ENCODE measurements around the gene OR4D2.

The OR4D2 gene

DNA sequence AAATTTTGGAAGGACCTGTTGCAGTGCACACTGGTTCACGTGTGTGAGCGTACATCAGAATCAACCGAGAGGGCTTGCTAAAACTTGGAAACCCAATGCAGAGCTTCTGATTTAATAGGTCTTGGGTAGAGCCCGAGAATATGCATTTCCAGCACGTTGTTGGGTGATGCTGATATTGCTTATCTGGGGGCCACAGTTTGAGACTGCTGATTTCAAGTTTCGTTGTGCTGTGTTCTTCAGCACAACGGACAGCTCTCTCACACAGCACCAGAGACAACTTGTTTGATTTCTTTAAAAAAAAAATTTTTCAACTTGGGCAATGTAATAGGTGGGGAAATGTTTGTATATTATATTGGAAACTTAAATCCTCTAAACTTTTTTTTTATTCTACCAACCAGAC, 9.4 kb downstream of the OR4D2 start:
- no peak for DNase-seq

DNA sequence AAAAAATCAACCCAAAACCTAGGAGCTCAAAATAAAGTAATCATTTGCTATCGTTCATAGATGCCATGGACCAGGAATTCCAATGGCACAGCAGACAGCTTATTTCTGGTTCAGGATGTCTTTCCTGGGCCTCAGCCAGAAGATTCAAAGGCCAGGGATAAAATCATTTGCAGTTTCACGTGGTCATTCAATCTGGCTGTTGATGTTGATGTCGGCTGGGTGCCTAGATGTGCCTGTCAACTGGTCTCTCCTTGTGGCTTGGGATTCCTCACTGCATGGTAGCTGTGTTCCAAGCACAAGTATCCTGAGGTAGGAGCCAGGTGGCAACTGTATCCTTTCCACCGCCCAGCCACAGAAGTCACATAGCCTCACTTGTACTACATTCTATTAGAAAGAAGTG, 15.0 kb downstream of the OR4D2 start:
- DNase-seq = no peak

DNA sequence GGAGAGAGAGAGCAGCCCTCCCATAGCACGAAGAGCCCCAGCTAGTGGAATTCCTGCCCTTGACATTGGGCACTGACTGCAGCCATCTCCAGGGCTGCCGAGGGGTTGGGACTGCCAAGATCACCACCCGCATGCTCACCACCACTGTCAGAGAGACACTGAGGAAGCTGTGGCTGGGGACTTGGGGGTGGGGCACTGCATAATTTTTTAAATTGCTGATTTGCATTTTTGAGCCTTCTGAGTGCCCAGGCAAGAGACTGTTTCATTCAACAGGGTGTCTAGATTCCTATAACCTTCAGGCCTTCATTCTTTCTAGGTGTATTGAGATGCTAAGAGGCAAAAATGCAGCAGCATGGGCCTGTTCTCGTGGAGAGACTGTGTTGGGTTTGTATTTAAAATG, 16.7 kb downstream of the OR4D2 start:
- DNase-seq = no peak

DNA sequence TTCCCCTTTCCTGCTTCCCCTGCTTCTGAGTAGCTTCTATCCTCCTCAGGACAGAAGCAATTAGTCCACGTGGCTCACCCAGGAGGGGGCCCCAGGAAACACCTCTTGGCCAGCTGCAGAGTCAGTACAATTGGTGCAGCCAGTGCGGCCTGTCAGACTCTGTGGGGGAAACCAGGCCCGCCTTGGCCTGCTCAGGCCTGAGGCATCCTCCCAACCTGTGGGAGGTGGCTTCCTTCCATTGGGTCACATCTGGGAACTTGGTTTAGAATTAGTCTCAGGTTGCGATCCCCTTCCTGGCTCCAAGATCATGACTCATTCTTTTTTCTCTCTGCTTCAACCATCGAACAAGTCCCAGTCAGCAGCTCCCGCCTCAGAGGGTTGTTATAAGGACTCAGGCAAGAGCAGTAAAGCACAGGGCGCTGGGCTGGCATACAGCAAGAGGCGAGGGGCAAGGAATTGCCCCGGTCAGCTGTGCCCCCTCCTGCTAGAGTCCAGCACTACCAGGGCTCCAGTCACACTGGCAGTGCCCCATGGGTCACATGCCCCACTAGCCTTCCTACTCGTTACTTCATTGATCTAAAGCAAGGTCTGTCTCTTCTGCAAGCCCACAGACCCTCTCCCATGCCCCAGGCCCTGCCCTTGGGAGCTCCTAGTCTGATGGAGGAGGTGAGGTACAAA, 17.7 kb downstream of the OR4D2 start:
- no peak for DNase-seq

- no peak for DNase-seq
Observed at GRCh38 chr17:58184986-58185761, 18.4 kb downstream of the OR4D2 start.

- DNase-seq = no peak
Observed at GRCh38 chr17:58186591-58186990, 19.8 kb downstream of the OR4D2 start.

- DNase-seq = no peak
Observed at GRCh38 chr17:58187063-58187462, 20.3 kb downstream of the OR4D2 start.

GRCh38 chr17:58187675-58188074, 20.9 kb downstream of the OR4D2 start:
- DNase-seq = no peak

- DNase-seq = no peak
Observed at GRCh38 chr17:58189436-58190146, 22.8 kb downstream of the OR4D2 start.

- no peak for DNase-seq
Observed at GRCh38 chr17:58191241-58191896, 24.6 kb downstream of the OR4D2 start.

GRCh38 chr17:58192612-58193011, 25.8 kb downstream of the OR4D2 start, which contains the start of gene EPX:
TSS of gene EPX (plus strand) at chr17:58192726. CDS start at chr17:58192847, 121 bp downstream.
- DNase-seq = no peak

GRCh38 chr17:58193641-58194255, 27.0 kb downstream of the OR4D2 start:
- no peak for DNase-seq

DNA sequence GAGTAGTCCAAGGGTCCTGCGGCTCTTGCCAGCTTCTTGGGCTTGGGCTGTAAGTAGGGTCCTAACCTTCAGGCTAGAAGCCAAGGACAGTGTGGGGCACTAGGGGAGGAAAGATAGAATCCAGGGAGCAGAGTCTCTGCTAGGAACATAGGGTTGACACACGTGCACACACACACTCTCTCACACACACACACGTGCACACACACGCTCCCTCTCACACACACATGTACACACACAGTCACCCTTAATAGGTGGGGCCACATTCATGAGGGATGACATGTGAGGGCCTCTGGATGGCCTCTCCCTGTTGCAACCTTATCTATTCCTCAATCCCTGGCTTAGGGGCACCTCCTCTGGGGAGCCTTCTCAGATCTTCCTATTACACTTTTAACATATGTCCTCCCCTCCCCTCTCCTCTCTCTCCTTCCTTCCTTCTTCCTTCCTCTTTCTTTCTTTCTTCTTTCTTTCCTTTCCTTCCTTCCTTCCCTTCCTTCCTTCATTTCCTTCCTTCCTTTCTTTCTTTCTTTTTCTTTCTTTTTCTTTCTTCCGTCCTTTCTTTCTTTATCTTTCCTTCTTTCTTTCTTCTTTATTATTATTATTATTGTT, 28.8 kb downstream of the OR4D2 start:
- no peak for DNase-seq

DNA sequence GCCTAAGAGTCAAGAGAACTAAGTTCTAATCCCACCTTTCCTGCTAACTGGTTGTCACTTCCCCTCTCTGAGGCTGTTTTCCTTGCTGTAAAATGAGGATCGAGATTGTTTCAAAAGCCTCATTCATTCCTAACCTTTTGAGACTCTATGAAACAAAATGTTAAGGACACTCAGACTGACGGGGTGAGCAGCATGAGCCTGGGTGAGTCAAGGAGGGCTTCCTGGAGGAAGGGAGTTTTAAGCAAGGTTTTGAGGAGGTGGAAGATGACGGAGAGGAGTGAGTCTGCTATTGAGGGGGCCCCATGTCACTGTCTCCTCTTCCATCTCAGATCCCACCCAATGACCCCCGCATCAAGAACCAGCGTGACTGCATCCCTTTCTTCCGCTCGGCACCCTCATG, 29.8 kb downstream of the OR4D2 start:
- no peak for DNase-seq

GRCh38 chr17:58200024-58200633, 33.3 kb downstream of the OR4D2 start:
- peak; percentile 17 to 33 (median 22) for DNase-seq

- no peak for DNase-seq
Observed at GRCh38 chr17:58202859-58203258, 36.1 kb downstream of the OR4D2 start.

DNA sequence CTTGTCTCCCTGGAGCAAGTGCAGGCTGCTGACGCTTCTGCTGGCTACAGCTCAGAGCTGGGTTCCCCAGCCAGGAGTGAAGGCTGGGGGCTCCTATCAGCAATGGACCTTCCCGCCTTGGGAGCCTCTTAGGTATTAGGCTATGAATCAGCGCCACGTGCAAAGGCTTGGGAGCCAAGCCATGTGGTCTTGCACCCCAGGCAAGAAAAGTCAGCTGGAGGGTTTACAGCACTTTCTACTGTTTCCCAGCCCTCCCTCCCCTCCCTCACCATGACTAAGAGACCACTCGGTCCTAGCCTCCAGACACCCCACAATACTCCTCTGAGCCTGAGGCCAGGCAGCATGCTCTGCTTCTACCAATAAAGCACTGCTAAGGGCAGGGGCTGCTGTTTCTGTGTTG, 38.0 kb downstream of the OR4D2 start:
- DNase-seq = no peak

- no peak for DNase-seq
Observed at GRCh38 chr17:58205936-58206335, 39.2 kb downstream of the OR4D2 start.

DNA sequence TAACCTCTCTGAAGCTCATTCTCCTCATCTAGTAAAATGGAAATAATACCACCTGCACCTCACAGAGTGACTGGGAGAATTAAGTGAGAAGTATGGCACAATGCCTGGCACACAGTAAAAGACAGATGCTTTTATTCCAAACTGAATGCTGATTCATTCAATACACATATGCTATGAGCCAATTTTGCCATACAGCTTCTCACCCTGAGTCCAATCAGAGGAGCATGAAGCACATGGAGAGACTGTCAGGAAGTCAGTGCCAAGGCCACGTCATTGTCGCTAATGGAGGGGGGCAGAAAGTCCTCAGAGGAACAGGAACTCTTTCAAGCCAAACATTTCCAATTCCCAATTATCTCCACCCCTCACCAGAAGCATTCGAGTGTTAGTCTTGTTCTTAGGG, 40.7 kb downstream of the OR4D2 start:
- DNase-seq = no peak

DNA sequence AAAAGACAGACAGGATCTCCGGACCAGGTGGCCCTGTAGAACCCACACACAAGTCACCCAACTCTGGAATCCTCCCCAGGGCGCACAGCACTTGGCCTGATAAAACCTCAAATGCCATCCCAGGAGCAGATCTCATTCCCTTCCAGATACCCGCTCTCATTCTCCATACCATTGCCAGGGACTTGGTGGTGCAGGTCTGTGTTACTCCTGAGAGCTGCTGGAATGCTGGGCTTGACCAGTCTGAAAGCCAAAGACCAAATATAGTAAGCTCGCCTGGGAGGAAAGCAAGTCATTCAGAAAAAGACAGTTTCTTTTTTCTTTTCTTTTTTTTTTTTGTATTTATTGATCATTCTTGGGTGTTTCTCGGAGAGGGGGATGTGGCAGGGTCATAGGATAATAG, 41.6 kb downstream of the OR4D2 start:
- DNase-seq = no peak

DNA sequence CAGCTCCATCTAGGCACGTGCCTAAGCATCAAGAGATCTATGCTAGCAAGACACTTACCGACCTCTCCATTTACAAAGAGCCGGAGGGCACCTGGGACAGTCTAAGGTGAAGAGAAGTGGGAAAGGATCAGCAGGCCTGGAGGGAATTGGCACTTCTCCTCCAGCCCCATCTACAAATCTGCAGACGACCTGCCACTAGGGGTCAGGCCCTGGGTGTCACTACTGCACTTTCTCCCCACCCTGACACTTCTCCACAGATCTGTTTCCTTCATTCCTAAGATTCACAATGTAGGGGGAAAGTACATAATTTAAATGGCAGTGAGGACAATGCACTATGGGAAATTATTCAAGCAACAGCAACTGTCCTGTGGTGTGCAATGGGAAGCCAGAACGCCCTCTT, 44.1 kb downstream of the OR4D2 start:
- DNase-seq = no peak

- no peak for DNase-seq
Observed at GRCh38 chr17:58215685-58216084, 48.9 kb downstream of the OR4D2 start.

Measured in activated CD4-positive, CD25-positive, alpha-beta regulatory T cell (primary cell).